Mesodermal cell (in vitro differentiated cells): Measurements from ENCODE around the gene CACNG7.

Experiments
- H3K27ac ChIP-seq: 2 replicates; pipeline ENCODE4 v1.7.0; 2013; ENCODE audit warnings: mild to moderate bottlenecking, low read depth, low read length, moderate library complexity; ENCODE audit not compliant: severe bottlenecking
- H3K36me3 ChIP-seq: 2 replicates; pipeline ENCODE4 v1.7.1; 2013; ENCODE audit warnings: mild to moderate bottlenecking, low read length, moderate library complexity; ENCODE audit not compliant: control insufficient read depth, insufficient read depth
- H3K4me1 ChIP-seq: one replicate; pipeline ENCODE4 v1.7.1; 2013; ENCODE audit warnings: mild to moderate bottlenecking, low read length; ENCODE audit not compliant: insufficient read depth, control insufficient read depth, poor library complexity, severe bottlenecking
- H3K4me3 ChIP-seq: 2 replicates; pipeline ENCODE4 v1.7.0; 2013; ENCODE audit warnings: low read length, control low read depth, mild to moderate bottlenecking; ENCODE audit not compliant: insufficient read depth, poor library complexity, severe bottlenecking; ENCODE audit errors: extremely low read depth
- H3K9me3 ChIP-seq: 2 replicates; pipeline ENCODE4 v1.7.1; 2013; ENCODE audit warnings: mild to moderate bottlenecking, low read length, moderate library complexity; ENCODE audit not compliant: control insufficient read depth
- WGBS, 2 experiments: methylation state at CpG; one replicate each; pipeline ENCODE4 v1.1.5; 2013; ENCODE audit warnings: missing lambda C conversion rate in 2 of 2; ENCODE audit not compliant: insufficient coverage in 2 of 2; 5-methylcytosine and 5-hydroxymethylcytosine counted together

Gene CACNG7

DNA sequence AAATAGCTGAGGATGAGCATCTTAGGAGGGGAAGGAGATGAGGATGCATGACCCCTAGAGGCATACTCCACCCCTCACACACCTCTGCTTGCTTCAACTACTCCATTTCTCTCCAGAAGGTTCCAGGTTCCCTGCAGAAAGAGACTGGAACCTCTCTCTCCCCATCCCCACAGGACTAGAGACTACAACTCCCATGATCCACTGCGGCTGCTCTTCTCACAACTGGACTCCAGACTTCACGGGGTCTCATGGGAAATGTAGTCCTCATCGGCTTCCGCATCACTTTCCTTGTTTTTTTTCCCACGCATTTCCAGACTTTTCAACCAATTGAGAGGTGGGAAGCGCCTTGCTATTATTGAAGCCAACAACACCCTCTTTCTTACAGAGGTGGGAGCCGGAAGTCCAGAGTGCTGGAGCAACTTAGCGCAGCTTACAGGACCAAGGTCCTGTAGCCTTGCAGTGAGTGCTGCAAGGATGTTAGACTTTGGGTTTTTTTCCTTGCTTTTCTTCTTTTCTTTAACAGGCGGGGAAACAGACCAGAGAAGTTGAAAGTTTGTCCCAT, 68.4 kb downstream of the CACNG7 start:
- WGBS, 2 experiments = 2 to 7% methylated on average over 6 of the region's 9 CpGs
- peaks cover 14% of the 10 kb centered on the region for H3K36me3 ChIP-seq
- H3K4me1 ChIP-seq = peaks cover 3% of the 10 kb centered on the region
- peak overlapping the region; percentile 45 for H3K4me3 ChIP-seq
- peak overlapping the region; percentile 81 for H3K27ac ChIP-seq
- H3K9me3 ChIP-seq = no peaks in the 10 kb centered on the region

DNA sequence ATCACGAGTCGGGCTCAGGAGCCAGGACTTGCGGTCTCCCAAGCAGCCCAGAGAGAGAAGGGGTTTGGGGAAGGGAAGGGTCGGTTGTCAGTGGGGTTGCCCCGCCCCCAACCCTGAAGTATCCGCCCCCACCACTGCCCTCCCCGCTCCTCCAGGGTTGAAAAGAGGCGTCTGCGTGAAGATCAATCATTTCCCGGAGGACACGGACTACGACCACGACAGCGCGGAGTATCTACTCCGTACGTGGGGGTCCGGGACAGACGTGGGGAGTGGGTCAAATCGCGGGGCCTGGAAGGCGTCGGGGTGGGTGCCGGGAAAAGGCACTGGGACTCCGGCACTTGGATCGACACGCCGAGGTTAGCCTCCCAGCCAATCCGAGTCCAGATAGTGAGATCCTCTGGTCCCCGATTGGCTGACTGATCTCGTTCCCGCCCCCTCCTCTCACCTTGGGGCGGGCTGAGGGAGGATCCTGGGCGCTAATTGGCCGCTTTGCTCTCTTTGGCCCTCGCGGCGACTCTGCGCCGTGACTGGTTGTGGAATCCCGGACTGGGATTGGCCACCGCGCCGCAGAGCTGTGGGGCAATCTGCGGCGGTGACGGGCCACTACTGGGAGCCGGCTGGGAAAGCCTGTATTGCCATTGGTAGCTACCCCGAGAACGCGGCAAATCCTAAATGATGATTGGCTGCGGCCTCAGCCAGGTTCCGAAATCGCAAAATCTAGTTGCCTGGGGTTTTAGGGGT, 69.1 kb downstream of the CACNG7 start:
- 1 to 2% methylated on average over 41 to 42 of the region's 54 CpGs for WGBS, 2 experiments
- peaks cover 3% of the 10 kb centered on the region for H3K4me1 ChIP-seq
- peak overlapping the region; percentile 62 for H3K4me3 ChIP-seq
- H3K36me3 ChIP-seq = peaks cover 8% of the 10 kb centered on the region
- H3K9me3 ChIP-seq = no peaks in the 10 kb centered on the region
- H3K27ac ChIP-seq = peak overlapping the region; percentile 81

GRCh38 chr19:53978975-53979801, 70.1 kb downstream of the CACNG7 start:
- H3K36me3 ChIP-seq = peaks cover 7% of the 10 kb centered on the region
- peaks cover 3% of the 10 kb centered on the region for H3K4me1 ChIP-seq
- H3K4me3 ChIP-seq = peak overlapping the region; percentile 62
- no peaks in the 10 kb centered on the region for H3K9me3 ChIP-seq
- WGBS, 2 experiments = 3 to 5% methylated on average over 13 to 15 of the region's 19 CpGs
- peak overlapping the region; percentile 66 for H3K27ac ChIP-seq

GRCh38 chr19:53980539-53981375, 71.7 kb downstream of the CACNG7 start:
- Histone ChIP-seq H3K9me3 (no peaks in the 10 kb centered on the region), H3K36me3 (peaks cover 7% of the 10 kb centered on the region), H3K27ac (peak overlapping the region; percentile 83), H3K4me1 (peaks cover 3% of the 10 kb centered on the region), H3K4me3 (peak overlapping the region; percentile 62)
- WGBS, 2 experiments = 14 to 19% methylated on average over 20 of the region's 20 CpGs

- Histone ChIP-seq H3K9me3 (no peaks in the 10 kb centered on the region), H3K36me3 (peaks cover 7% of the 10 kb centered on the region), H3K4me3 (peak overlapping the region; percentile 62), H3K4me1 (peaks cover 3% of the 10 kb centered on the region), H3K27ac (no peak overlapping the region)
- WGBS, 2 experiments = 67 to 76% methylated on average over 11 to 13 of the region's 13 CpGs
Measured at GRCh38 chr19:53981376-53981951, 72.4 kb downstream of the CACNG7 start.

GRCh38 chr19:53982001-53982451, 72.9 kb downstream of the CACNG7 start:
- Histone ChIP-seq H3K4me1 (peaks cover 3% of the 10 kb centered on the region), H3K36me3 (peaks cover 3% of the 10 kb centered on the region), H3K4me3 (peak overlapping the region; percentile 24), H3K27ac (no peak overlapping the region), H3K9me3 (no peaks in the 10 kb centered on the region)
- 9 to 19% methylated on average over 46 to 48 of the region's 62 CpGs for WGBS, 2 experiments

DNA sequence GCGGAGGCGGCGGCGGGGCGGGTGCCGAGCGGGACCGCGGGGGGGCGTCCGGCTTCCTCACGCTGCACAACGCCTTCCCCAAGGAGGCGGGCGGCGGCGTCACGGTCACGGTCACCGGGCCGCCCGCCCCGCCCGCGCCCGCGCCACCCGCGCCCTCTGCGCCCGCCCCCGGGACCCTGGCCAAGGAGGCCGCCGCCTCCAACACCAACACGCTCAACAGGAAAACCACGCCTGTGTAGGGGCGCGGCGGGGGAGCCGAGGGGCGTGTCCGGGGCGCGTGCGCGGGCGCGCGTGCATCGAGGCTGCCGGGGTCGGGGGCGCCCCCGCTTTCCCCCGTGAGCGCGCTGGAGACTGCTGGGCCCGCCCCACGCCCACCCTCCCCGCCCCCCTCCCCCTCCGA, 73.5 kb downstream of the CACNG7 start:
- H3K4me3 ChIP-seq = no peak overlapping the region
- H3K27ac ChIP-seq = no peak overlapping the region
- 6 to 8% methylated on average over 14 to 24 of the region's 61 CpGs for WGBS, 2 experiments
- no peaks in the 10 kb centered on the region for H3K9me3 ChIP-seq
- peaks cover 3% of the 10 kb centered on the region for H3K4me1 ChIP-seq
- no peaks in the 10 kb centered on the region for H3K36me3 ChIP-seq

GRCh38 chr19:53983457-53984289, 74.6 kb downstream of the CACNG7 start:
- 94 to 95% methylated on average over 19 to 24 of the region's 24 CpGs for WGBS, 2 experiments
- Histone ChIP-seq H3K27ac (no peak overlapping the region), H3K36me3 (no peaks in the 10 kb centered on the region), H3K4me1 (peaks cover 3% of the 10 kb centered on the region), H3K9me3 (no peaks in the 10 kb centered on the region), H3K4me3 (no peak overlapping the region)

DNA sequence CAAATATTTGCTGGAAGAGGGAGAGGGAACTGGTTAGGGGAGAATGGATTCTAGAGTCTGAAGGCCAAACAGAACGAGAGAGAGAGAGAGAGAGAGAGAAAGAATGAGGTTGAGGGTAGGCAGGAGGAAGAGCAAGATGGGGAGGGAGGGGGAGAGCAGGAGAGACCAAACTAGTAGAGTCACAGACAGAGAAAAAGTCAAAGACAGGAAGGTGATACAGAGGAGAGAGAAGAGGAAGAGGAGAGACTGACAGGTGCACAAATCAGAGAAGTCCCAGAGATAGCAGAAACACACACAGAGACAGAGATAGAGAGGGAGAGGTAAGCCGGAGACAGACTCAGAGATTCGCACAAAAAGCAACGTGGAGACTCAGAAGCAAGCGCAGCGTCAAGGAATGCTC, 76.8 kb downstream of the CACNG7 start:
- Histone ChIP-seq H3K4me3 (no peak overlapping the region), H3K27ac (no peak overlapping the region), H3K9me3 (no peaks in the 10 kb centered on the region), H3K36me3 (no peaks in the 10 kb centered on the region), H3K4me1 (peaks cover 5% of the 10 kb centered on the region)
- WGBS, 2 experiments = 91 to 94% methylated on average over 6 of the region's 6 CpGs
